ENCODE results near the gene TM9SF2.

The TM9SF2 gene

DNA sequence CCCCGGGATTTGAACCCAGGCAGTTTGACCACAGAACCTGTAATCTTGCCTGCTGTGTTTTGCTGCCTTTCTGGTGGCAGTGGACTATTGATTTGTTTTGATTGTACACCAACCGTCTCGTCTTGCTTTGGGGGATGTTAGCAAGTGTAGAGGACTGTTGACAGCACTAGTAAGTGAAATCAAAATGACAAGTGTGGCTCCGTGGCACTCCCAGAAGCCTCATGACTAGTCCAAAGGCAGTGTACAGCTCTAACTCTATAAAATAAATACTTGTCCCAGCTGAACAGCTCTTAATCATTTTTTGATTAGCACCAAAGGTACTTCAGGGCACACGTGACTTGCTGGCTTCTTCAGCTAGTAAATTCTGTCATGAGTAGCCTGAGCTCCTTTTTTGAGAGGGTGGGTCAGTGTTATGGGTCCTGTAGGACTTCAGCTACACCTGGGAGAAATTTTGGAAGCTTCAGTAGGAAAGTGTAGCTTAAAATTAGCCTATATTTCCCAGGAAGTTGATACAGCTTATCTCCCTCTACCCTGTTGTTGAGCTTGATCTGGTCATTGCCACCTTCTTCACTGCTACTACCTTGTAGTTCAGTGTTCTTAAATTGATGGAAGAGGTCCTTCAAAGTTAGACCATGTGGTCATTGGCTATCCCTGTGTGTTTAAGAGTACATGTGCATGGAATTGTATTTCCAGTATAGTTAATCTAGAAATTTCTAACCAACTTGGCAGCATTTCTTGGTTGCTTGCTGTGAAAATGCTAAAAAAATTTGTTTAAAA, 15.1 kb downstream of the TM9SF2 start:
- Histone ChIP-seq H3K9me3 (ENCODE audit: low read length) (no peaks in the 10 kb centered on the region), H3K4me1 (ENCODE audit: insufficient read depth, low read length, severe bottlenecking) (no peaks in the 10 kb centered on the region), H3K9ac (ENCODE audit: low read length) (no peak overlapping the region), H3K27ac (ENCODE audit: low read depth, low read length, poor library complexity, severe bottlenecking) (no peak overlapping the region), H3K79me2 (ENCODE audit: insufficient read depth, low read length) (peaks cover 63% of the 10 kb centered on the region), H3F3A (ENCODE audit: insufficient read depth, low read length) (no peaks in the 10 kb centered on the region), H3K4me3 (ENCODE audit: low read depth, low read length, poor library complexity, severe bottlenecking) (no peak overlapping the region), H3K9me2 (ENCODE audit: low read depth, low read length) (no peaks in the 10 kb centered on the region), H3K4me2 (ENCODE audit: low read length) (no peak overlapping the region), H3K27me3 (ENCODE audit: insufficient read depth, low read length) (no peaks in the 10 kb centered on the region), H3K36me3 (ENCODE audit: insufficient read depth, low read length) (peaks cover 41% of the 10 kb centered on the region), H4K20me1 (ENCODE audit: insufficient read depth, low read length) (no peaks in the 10 kb centered on the region), H2AFZ (ENCODE audit: low read length) (no peak overlapping the region)
- TF ChIP-seq, protein P1, sequence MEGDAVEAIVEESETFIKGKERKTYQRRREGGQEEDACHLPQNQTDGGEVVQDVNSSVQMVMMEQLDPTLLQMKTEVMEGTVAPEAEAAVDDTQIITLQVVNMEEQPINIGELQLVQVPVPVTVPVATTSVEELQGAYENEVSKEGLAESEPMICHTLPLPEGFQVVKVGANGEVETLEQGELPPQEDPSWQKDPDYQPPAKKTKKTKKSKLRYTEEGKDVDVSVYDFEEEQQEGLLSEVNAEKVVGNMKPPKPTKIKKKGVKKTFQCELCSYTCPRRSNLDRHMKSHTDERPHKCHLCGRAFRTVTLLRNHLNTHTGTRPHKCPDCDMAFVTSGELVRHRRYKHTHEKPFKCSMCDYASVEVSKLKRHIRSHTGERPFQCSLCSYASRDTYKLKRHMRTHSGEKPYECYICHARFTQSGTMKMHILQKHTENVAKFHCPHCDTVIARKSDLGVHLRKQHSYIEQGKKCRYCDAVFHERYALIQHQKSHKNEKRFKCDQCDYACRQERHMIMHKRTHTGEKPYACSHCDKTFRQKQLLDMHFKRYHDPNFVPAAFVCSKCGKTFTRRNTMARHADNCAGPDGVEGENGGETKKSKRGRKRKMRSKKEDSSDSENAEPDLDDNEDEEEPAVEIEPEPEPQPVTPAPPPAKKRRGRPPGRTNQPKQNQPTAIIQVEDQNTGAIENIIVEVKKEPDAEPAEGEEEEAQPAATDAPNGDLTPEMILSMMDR (IDR thresholded peaks at IDR 0.05; ENCODE audit: low read length) = no peak
- no peak for TF ChIP-seq EZH2 (IDR thresholded peaks at IDR 0.05; ENCODE audit: borderline replicate concordance, low read length)

DNA sequence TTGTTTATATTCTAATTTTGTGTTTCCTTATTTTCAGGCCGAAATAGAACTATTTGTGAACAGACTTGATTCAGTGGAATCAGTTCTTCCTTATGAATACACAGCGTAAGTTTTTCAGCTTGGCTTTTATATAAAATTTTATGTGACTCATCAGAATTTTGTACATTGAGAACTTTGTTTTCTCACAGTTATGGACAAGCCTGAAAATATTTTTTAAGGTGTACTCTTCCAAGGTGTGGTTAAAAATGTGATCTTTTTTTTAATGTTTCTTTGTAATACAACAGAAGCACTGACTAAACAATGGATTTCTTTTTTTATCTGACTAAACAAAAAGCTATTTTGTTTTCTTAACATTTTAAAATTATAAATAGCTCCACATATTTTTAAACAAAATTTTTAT, 16.3 kb downstream of the TM9SF2 start:
- no peak for TF ChIP-seq EZH2 (IDR thresholded peaks at IDR 0.05; ENCODE audit: borderline replicate concordance, low read length)
- TF ChIP-seq, protein P1 (IDR thresholded peaks at IDR 0.05; ENCODE audit: low read length) = no peak
- Histone ChIP-seq H3K79me2 (ENCODE audit: insufficient read depth, low read length) (peaks cover 50% of the 10 kb centered on the region), H3K9me3 (ENCODE audit: low read length) (no peaks in the 10 kb centered on the region), H3F3A (ENCODE audit: insufficient read depth, low read length) (no peaks in the 10 kb centered on the region), H3K36me3 (ENCODE audit: insufficient read depth, low read length) (peaks cover 50% of the 10 kb centered on the region), H3K9ac (ENCODE audit: low read length) (no peak overlapping the region), H3K9me2 (ENCODE audit: low read depth, low read length) (no peaks in the 10 kb centered on the region), H3K27me3 (ENCODE audit: insufficient read depth, low read length) (no peaks in the 10 kb centered on the region), H3K27ac (ENCODE audit: low read depth, low read length, poor library complexity, severe bottlenecking) (no peak overlapping the region), H3K4me2 (ENCODE audit: low read length) (no peak overlapping the region), H4K20me1 (ENCODE audit: insufficient read depth, low read length) (no peaks in the 10 kb centered on the region), H2AFZ (ENCODE audit: low read length) (no peak overlapping the region), H3K4me3 (ENCODE audit: low read depth, low read length, poor library complexity, severe bottlenecking) (no peak overlapping the region), H3K4me1 (ENCODE audit: insufficient read depth, low read length, severe bottlenecking) (no peaks in the 10 kb centered on the region)

DNA sequence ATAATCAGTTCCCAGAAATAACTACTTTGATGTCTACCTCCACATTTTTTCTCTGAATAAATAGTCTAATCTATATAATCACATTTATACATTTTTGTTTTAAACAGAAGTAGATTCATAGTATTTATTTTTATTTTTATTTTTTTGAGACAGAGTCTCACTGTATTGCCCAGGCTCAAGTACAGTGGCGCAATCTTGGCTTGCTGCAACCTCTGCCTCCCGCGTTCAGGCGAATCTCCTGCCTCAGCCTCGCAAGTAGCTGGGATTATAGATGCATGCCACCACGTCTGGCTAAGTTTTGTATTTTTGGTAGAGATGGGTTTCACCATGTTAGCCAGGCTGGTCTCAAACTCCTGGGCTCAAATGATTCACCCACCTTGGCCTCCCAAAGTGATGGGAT, 16.7 kb downstream of the TM9SF2 start:
- no peaks in the 10 kb centered on the region for H4K20me1 ChIP-seq (ENCODE audit: insufficient read depth, low read length)
- no peaks in the 10 kb centered on the region for H3F3A ChIP-seq (ENCODE audit: insufficient read depth, low read length)
- H3K4me3 ChIP-seq (ENCODE audit: low read depth, low read length, poor library complexity, severe bottlenecking) = no peak overlapping the region
- H3K36me3 ChIP-seq (ENCODE audit: insufficient read depth, low read length) = peaks cover 53% of the 10 kb centered on the region
- H3K27ac ChIP-seq (ENCODE audit: low read depth, low read length, poor library complexity, severe bottlenecking) = no peak overlapping the region
- no peaks in the 10 kb centered on the region for H3K9me3 ChIP-seq (ENCODE audit: low read length)
- no peak overlapping the region for H3K9ac ChIP-seq (ENCODE audit: low read length)
- H3K4me1 ChIP-seq (ENCODE audit: insufficient read depth, low read length, severe bottlenecking) = no peaks in the 10 kb centered on the region
- TF ChIP-seq, protein P1 (IDR thresholded peaks at IDR 0.05; ENCODE audit: low read length) = no peak
- H3K4me2 ChIP-seq (ENCODE audit: low read length) = no peak overlapping the region
- no peak overlapping the region for H2AFZ ChIP-seq (ENCODE audit: low read length)
- no peaks in the 10 kb centered on the region for H3K9me2 ChIP-seq (ENCODE audit: low read depth, low read length)
- no peaks in the 10 kb centered on the region for H3K27me3 ChIP-seq (ENCODE audit: insufficient read depth, low read length)
- peaks cover 46% of the 10 kb centered on the region for H3K79me2 ChIP-seq (ENCODE audit: insufficient read depth, low read length)

All from OCI-LY1 (cell line).